Glutamatergic neuron (in vitro differentiated cells): ENCODE results near the gene NECTIN1. TPM values are rescaled to one million over a fixed set of nuclear protein-coding genes. Genes with fewer than 3 reads are reported as not detected.
A peak's percentile ranks its signal among the peaks of the same experiment; 100 is the strongest.

Source experiments
- DNase-seq: peaks from one replicate; pipeline ENCODE4 v3.0.0; 2022
- H3K27ac Mint-ChIP-seq: one replicate; pipeline ENCODE4 v1.8.0; 2020; ENCODE audit warnings: mild to moderate bottlenecking, mixed read lengths, inconsistent platforms; ENCODE audit not compliant: unreplicated experiment
- H3K27me3 Mint-ChIP-seq: one replicate; pipeline ENCODE4 v1.8.0; 2020; ENCODE audit warnings: mild to moderate bottlenecking, moderate library complexity, mixed read lengths, inconsistent platforms; ENCODE audit not compliant: unreplicated experiment
- H3K36me3 Mint-ChIP-seq: one replicate; pipeline ENCODE4 v1.8.0; 2020; ENCODE audit warnings: mild to moderate bottlenecking, mixed read lengths, inconsistent platforms; ENCODE audit not compliant: unreplicated experiment
- H3K4me1 Mint-ChIP-seq: one replicate; pipeline ENCODE4 v1.8.0; 2020; ENCODE audit warnings: mild to moderate bottlenecking, low read depth, mixed read lengths, inconsistent platforms; ENCODE audit not compliant: unreplicated experiment
- H3K4me3 Mint-ChIP-seq: one replicate; pipeline ENCODE4 v1.8.0; 2020; ENCODE audit warnings: mild to moderate bottlenecking, mixed read lengths, inconsistent platforms; ENCODE audit not compliant: unreplicated experiment
- H3K9me3 Mint-ChIP-seq: one replicate; pipeline ENCODE4 v1.8.0; 2020; ENCODE audit warnings: mild to moderate bottlenecking, moderate library complexity, mixed read lengths, inconsistent platforms; ENCODE audit not compliant: unreplicated experiment
- total RNA-seq: library from RNA; stranded (reverse); fragmentation: NEBNext Ultra II Directional; extraction: Animal tissue kit (Norgen Biotek cat#: 25700); gene quantifications from one replicate; pipeline ENCODE4 v1.2.1, GENCODE V29; 2021; ENCODE audit not compliant: unreplicated experiment
- TF ChIP-seq, protein P1 (sequence below): fragments of 200-600 bp; sonication (generic); IDR thresholded peaks from one replicate; pipeline ENCODE4 v1.5.0; 2021; ENCODE audit not compliant: partially characterized antibody, unreplicated experiment

Gene NECTIN1
- total RNA-seq, 1 donor from 2014 or later: 26.0 TPM

DNA sequence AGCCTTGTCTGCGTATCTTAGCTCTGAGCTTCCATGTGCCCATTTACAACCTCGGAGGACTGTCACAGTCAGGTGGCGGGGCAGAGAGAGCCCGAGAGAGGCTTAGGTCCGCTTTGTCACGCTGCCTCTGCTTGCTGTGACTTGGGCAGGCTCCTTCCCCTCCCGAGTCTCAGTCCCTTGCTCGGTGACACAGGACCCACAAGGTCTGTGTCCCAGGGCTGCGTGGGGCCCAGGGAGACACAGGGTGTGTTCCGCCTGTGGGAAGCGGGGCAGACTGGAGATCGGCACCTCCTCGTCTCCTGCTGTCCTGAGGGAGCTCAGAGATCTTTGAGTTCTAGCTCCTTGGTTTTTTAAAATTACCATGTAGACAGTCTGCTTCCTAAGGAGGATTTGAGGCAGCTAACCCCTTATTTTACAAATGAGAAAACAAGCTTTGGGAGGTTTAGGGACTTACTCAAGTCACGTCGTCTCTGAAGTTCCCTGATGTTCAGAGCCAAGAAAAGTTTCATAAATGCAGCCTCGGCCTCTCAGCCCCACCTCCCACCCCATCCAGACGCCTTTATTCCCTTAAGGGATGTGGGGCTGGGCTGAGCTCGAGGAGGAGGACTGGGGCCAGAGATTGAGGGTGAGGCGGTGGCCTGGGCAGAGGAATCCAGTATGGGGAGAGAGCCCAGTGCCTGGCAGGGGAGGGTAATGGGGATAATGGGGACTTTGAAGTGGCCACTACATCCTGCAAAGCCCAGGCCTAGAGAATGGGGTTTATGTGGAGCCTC is 103.6 kb downstream of the NECTIN1 start:
- Mint-ChIP-seq H3K4me1 (peaks cover 3% of the 10 kb centered on the region), H3K27ac (no peak overlapping the region), H3K4me3 (no peak overlapping the region), H3K9me3 (peaks cover 5% of the 10 kb centered on the region), H3K27me3 (peaks cover 10% of the 10 kb centered on the region), H3K36me3 (no peaks in the 10 kb centered on the region)
- TF ChIP-seq, protein P1, sequence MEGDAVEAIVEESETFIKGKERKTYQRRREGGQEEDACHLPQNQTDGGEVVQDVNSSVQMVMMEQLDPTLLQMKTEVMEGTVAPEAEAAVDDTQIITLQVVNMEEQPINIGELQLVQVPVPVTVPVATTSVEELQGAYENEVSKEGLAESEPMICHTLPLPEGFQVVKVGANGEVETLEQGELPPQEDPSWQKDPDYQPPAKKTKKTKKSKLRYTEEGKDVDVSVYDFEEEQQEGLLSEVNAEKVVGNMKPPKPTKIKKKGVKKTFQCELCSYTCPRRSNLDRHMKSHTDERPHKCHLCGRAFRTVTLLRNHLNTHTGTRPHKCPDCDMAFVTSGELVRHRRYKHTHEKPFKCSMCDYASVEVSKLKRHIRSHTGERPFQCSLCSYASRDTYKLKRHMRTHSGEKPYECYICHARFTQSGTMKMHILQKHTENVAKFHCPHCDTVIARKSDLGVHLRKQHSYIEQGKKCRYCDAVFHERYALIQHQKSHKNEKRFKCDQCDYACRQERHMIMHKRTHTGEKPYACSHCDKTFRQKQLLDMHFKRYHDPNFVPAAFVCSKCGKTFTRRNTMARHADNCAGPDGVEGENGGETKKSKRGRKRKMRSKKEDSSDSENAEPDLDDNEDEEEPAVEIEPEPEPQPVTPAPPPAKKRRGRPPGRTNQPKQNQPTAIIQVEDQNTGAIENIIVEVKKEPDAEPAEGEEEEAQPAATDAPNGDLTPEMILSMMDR: no peak
- DNase-seq: no peak

DNA sequence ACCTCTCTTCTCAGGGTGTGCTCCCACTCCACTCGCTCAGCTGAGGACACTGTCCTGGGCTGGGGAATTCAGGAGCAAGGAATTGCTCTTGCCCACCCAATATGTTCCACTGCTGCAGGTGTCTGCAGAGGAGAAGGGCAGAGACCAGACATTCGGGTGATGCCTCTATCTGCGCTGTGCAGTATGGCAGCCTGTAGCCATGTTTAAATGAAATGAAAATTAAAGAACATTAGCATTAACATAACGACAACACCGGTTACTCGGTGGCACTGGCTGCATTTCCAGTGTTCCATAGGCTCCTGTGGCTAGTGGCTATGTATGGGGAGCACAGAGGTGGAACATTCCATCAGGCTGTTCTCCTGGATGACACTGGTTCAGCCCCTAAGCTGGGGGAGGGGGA is 104.4 kb downstream of the NECTIN1 start:
- Mint-ChIP-seq H3K36me3 (no peaks in the 10 kb centered on the region), H3K9me3 (peaks cover 5% of the 10 kb centered on the region), H3K27ac (no peak overlapping the region), H3K4me1 (peaks cover 3% of the 10 kb centered on the region), H3K27me3 (peaks cover 10% of the 10 kb centered on the region), H3K4me3 (no peak overlapping the region)
- TF ChIP-seq, protein P1: no peak
- no peak for DNase-seq

DNA sequence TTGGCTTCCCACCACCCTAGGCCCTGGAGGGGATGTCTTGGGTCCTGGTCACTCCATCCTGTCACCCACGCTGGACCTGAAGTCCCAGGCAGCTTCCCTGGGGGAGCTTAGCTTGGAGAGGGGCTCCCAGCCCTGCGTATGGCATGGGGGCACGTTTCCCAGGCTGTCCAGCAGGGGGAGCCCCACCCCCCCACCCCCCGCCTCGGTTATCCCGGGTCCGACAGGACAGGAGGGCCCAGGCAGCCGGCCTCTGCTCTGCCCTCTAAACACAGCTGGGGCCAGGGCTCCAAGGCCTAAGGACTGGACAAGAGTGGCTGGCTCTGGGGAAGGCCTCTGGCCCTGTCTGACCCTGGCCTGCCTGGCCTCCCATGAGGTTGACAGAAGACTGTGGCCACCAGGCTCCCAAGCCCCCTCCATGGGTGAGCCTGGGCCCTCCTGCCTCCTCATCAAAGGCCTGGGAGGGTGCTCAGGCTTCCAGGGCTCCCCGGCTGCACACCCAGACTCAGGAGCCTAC is 104.8 kb downstream of the NECTIN1 start:
- Mint-ChIP-seq H3K36me3 (no peaks in the 10 kb centered on the region), H3K9me3 (peaks cover 5% of the 10 kb centered on the region), H3K4me3 (no peak overlapping the region), H3K27me3 (peaks cover 7% of the 10 kb centered on the region), H3K27ac (no peak overlapping the region), H3K4me1 (peaks cover 3% of the 10 kb centered on the region)
- TF ChIP-seq, protein P1: peak; percentile 84
- DNase-seq: peak; percentile 40

DNA sequence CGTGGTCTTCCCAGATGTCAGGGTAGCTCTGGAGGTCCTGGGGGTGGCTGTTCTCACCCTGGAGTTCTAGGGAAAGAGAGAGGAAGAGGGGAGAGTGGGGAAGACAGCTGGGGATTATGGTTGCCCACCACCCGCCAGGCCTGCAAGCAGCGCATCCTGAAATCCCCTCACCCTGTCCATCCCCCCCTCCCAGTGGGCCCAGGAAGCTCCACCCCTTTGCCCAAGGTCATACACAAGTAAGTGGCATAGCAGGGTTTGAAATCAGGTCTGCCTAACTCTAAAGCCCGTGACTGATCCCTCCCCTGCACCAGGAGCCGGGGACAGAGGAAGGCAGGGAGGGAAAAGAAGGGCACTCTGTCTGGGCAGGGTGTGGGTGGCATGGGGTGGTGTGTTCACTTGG is 105.3 kb downstream of the NECTIN1 start:
- Mint-ChIP-seq H3K36me3 (no peaks in the 10 kb centered on the region), H3K4me1 (peaks cover 3% of the 10 kb centered on the region), H3K4me3 (no peak overlapping the region), H3K27ac (no peak overlapping the region), H3K9me3 (peaks cover 5% of the 10 kb centered on the region), H3K27me3 (peaks cover 6% of the 10 kb centered on the region)
- TF ChIP-seq, protein P1: no peak
- no peak for DNase-seq

DNA sequence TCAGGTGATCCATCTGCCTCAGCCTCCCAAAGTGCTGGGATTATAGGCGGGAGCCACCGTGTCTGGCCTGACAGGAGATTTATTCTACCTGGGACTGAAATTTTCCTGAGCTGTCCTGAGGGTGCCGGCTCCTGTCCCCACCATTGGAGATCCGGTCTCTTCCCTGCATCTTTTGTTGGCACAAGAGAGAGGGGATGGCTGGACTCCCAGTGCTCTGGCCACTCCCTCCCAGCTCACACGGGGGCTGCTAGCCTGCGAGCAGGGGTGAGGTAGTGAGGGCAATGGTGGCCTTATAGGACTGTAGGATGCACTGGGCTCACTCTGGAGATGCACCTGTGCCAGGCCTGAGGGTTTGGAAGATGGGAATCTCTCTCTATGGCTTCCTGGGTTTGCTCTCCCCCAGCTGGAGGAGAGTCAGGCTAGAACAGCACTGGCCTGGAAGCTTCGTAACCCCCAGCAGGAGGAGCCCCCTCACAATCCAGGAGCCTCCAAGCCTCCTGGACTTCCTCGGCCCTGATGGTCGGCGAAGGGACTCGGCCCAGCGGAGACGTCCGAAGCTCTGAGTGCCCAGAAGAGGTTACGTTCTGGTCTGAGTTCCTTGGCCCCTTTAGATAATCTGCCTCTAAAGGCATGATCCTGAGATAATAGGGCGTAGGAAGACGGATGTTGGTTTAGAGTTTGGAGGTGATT is 106.4 kb downstream of the NECTIN1 start:
- TF ChIP-seq, protein P1: no peak
- H3K27ac Mint-ChIP-seq: no peak overlapping the region
- no peak overlapping the region for H3K4me3 Mint-ChIP-seq
- no peaks in the 10 kb centered on the region for H3K36me3 Mint-ChIP-seq
- H3K27me3 Mint-ChIP-seq: peaks cover 8% of the 10 kb centered on the region
- H3K9me3 Mint-ChIP-seq: peaks cover 5% of the 10 kb centered on the region
- H3K4me1 Mint-ChIP-seq: peaks cover 8% of the 10 kb centered on the region
- DNase-seq: no peak
